Neural progenitor cell (in vitro differentiated cells): Measurements from ENCODE around the gene PI4K2B. TPM values are rescaled to one million over a fixed set of nuclear protein-coding genes. Genes with fewer than 3 reads are reported as not detected.
A peak's percentile ranks its signal among the peaks of the same experiment; 100 is the strongest.

Experiments used
- DNase-seq: peaks from one replicate; pipeline ENCODE4 v3.0.0-alpha.2; 2016; ENCODE audit warnings: low spot score
- H2AFZ ChIP-seq: fragments of 200-600 bp; sonication (generic); replicated peaks from 2 replicates; pipeline ENCODE4 v1.6.1; 2016; ENCODE audit warnings: antibody characterized with exemption
- H3F3A ChIP-seq: fragments of 200-600 bp; sonication (generic); 2 replicates; pipeline ENCODE4 v1.6.1; 2016; ENCODE audit warnings: antibody characterized with exemption, low read depth
- H3K27ac ChIP-seq: fragments of 200-600 bp; sonication (generic); 2 replicates; pipeline ENCODE4 v1.5.1; 2016; ENCODE audit warnings: mild to moderate bottlenecking
- H3K27me3 ChIP-seq: fragments of 200-600 bp; sonication (generic); 2 replicates; pipeline ENCODE4 v1.6.1; 2016; ENCODE audit warnings: mild to moderate bottlenecking, moderate library complexity
- H3K36me3 ChIP-seq: fragments of 200-600 bp; sonication (generic); 2 replicates; pipeline ENCODE4 v1.5.1; 2016
- H3K4me1 ChIP-seq: fragments of 200-600 bp; sonication (generic); 2 replicates; pipeline ENCODE4 v1.6.1; 2016; ENCODE audit warnings: mixed run types
- H3K4me2 ChIP-seq: fragments of 200-600 bp; sonication (generic); 2 replicates; pipeline ENCODE4 v1.6.1; 2016
- H3K4me3 ChIP-seq: fragments of 200-600 bp; sonication (generic); 2 replicates; pipeline ENCODE4 v1.5.1; 2016
- H3K79me2 ChIP-seq: fragments of 200-600 bp; sonication (generic); 2 replicates; pipeline ENCODE4 v1.6.1; 2016; ENCODE audit warnings: low read depth
- H3K9ac ChIP-seq: fragments of 200-600 bp; sonication (generic); 2 replicates; pipeline ENCODE4 v1.6.1; 2016
- H3K9me3 ChIP-seq: fragments of 200-600 bp; sonication (generic); 2 replicates; pipeline ENCODE4 v1.5.1; 2016; ENCODE audit warnings: low read depth
- H4K20me1 ChIP-seq: fragments of 200-600 bp; sonication (generic); 2 replicates; pipeline ENCODE4 v1.6.1; 2016; ENCODE audit warnings: low read depth
- H3K27ac Mint-ChIP-seq: 3 replicates; pipeline ENCODE4 v1.8.0; 2021; ENCODE audit warnings: mixed read lengths
- H3K27me3 Mint-ChIP-seq: 2 replicates; pipeline ENCODE4 v1.8.0; 2022; ENCODE audit warnings: low read depth, mild to moderate bottlenecking, inconsistent platforms, moderate library complexity, mixed read lengths; ENCODE audit not compliant: insufficient read depth
- H3K36me3 Mint-ChIP-seq: 3 replicates; pipeline ENCODE4 v1.8.0; 2021; ENCODE audit warnings: mixed read lengths
- H3K4me1 Mint-ChIP-seq: 3 replicates; pipeline ENCODE4 v1.8.0; 2021; ENCODE audit warnings: mixed read lengths
- H3K4me3 Mint-ChIP-seq: 3 replicates; pipeline ENCODE4 v1.8.0; 2021; ENCODE audit warnings: mild to moderate bottlenecking, moderate library complexity, mixed read lengths
- H3K9me3 Mint-ChIP-seq: 3 replicates; pipeline ENCODE4 v1.8.0; 2020; ENCODE audit warnings: mixed read lengths
- EZH2 ChIP-seq: fragments of 200-600 bp; sonication (generic); IDR thresholded peaks from 2 replicates; pipeline ENCODE4 v1.6.1; 2017; ENCODE audit warnings: antibody characterized with exemption, mild to moderate bottlenecking, moderate library complexity
- EZH2phosphoT487 ChIP-seq: fragments of 200-600 bp; sonication (generic); IDR thresholded peaks from 2 replicates; pipeline ENCODE4 v1.6.1; 2017; ENCODE audit warnings: antibody characterized with exemption
- total RNA-seq: library from RNA; depleted of rRNA; stranded (reverse); fragments of >200 nt; gene quantifications from 2 replicates; pipeline ENCODE4 v1.2.3, GENCODE V29; 2015; ENCODE audit warnings: low replicate concordance
- TF ChIP-seq, protein P1 (sequence below): fragments of 200-600 bp; sonication (generic); IDR thresholded peaks from 2 replicates; pipeline ENCODE4 v1.5.1; 2017; ENCODE audit warnings: antibody characterized with exemption, mild to moderate bottlenecking

PI4K2B gene
- total RNA-seq, 1 donor from 2014 or later, result 20.3 TPM

DNA sequence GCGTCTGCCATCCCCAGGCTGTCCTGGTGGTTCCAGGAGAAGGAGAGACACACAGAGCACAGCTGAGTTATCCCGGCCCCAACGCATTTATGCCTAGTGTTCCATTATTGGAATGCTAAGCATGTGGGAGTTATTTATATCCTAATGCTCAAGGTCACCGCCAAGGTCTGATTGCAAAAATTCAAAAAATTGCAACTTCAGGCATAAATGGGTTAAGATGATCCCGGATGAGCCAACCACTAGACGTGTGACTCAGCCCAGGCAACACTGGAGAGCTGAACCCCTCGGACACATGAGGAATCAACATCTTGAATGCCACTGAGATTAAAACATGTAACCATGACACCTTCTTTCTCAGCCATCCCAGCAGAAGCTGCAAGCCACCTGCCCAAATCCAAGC is 74.9 kb downstream of the PI4K2B start:
- H3K9me3 ChIP-seq, result no peaks in the 10 kb centered on the region
- no peak overlapping the region for H3K9ac ChIP-seq
- Mint-ChIP-seq H3K4me1 (peaks cover 6% of the 10 kb centered on the region), H3K27ac (no peak overlapping the region), H3K4me3 (no peak overlapping the region), H3K27me3 (peaks cover 5% of the 10 kb centered on the region), H3K36me3 (no peaks in the 10 kb centered on the region), H3K9me3 (no peaks in the 10 kb centered on the region)
- no peak overlapping the region for H3K27ac ChIP-seq
- TF ChIP-seq EZH2phosphoT487 (no peak), EZH2 (no peak)
- TF ChIP-seq, protein P1, sequence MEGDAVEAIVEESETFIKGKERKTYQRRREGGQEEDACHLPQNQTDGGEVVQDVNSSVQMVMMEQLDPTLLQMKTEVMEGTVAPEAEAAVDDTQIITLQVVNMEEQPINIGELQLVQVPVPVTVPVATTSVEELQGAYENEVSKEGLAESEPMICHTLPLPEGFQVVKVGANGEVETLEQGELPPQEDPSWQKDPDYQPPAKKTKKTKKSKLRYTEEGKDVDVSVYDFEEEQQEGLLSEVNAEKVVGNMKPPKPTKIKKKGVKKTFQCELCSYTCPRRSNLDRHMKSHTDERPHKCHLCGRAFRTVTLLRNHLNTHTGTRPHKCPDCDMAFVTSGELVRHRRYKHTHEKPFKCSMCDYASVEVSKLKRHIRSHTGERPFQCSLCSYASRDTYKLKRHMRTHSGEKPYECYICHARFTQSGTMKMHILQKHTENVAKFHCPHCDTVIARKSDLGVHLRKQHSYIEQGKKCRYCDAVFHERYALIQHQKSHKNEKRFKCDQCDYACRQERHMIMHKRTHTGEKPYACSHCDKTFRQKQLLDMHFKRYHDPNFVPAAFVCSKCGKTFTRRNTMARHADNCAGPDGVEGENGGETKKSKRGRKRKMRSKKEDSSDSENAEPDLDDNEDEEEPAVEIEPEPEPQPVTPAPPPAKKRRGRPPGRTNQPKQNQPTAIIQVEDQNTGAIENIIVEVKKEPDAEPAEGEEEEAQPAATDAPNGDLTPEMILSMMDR, result no peak
- peaks cover 7% of the 10 kb centered on the region for H3F3A ChIP-seq
- no peak overlapping the region for H3K4me3 ChIP-seq
- no peaks in the 10 kb centered on the region for H3K27me3 ChIP-seq
- peaks cover 9% of the 10 kb centered on the region for H3K79me2 ChIP-seq
- H4K20me1 ChIP-seq, result no peaks in the 10 kb centered on the region
- peaks cover 6% of the 10 kb centered on the region for H3K4me1 ChIP-seq
- H3K36me3 ChIP-seq, result no peaks in the 10 kb centered on the region
- H3K4me2 ChIP-seq, result no peak overlapping the region
- H2AFZ ChIP-seq, result no peak overlapping the region
- no peak for DNase-seq

DNA sequence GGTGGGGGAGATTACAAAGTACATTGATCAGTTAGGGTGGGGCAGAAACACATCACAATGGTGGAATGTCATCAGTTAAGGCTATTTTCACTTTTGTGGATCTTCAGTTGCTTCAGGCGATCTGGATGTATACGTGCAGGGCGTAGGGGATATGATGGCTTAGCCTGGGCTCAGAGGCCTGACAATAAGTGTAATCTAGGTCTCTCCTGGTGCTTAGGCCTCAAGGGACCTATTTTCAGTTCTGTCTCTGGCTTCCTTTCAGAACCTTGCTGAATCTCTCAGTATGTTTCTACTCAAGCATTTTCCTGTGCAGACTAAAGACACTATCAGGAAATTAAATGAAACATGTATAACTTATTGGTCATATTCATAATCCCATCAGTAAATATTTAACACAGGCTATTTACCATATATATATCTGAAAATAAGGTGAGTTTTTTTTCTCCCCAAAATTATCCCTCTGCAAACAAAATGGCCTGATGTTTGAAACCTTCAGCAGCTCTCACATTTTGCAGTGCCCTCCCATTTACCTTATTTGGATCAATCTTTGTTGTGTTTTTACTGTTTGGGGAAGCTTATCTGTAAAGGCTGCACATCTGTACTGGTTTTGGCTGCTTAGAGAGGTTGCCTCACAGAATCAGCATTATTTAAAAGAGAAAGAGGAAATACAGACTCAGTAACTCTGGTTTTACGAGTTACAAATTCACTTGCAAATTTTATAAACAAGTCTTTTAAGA is 76.4 kb downstream of the PI4K2B start:
- H3K4me3 ChIP-seq, result no peak overlapping the region
- Mint-ChIP-seq H3K4me1 (peaks cover 11% of the 10 kb centered on the region), H3K4me3 (no peak overlapping the region), H3K9me3 (no peaks in the 10 kb centered on the region), H3K27me3 (peaks cover 4% of the 10 kb centered on the region), H3K27ac (no peak overlapping the region), H3K36me3 (no peaks in the 10 kb centered on the region)
- TF ChIP-seq EZH2phosphoT487, result no peak
- TF ChIP-seq, protein P1, result no peak
- TF ChIP-seq EZH2, result no peak
- H3K4me1 ChIP-seq, result peaks cover 6% of the 10 kb centered on the region
- no peaks in the 10 kb centered on the region for H3K27me3 ChIP-seq
- DNase-seq, result no peak
- no peaks in the 10 kb centered on the region for H4K20me1 ChIP-seq
- H3K27ac ChIP-seq, result no peak overlapping the region
- H3K79me2 ChIP-seq, result peaks cover 17% of the 10 kb centered on the region
- H3K9ac ChIP-seq, result no peak overlapping the region
- no peaks in the 10 kb centered on the region for H3K9me3 ChIP-seq
- no peaks in the 10 kb centered on the region for H3K36me3 ChIP-seq
- H3F3A ChIP-seq, result peaks cover 7% of the 10 kb centered on the region
- no peak overlapping the region for H3K4me2 ChIP-seq
- peak overlapping the region; percentile 40 for H2AFZ ChIP-seq

DNA sequence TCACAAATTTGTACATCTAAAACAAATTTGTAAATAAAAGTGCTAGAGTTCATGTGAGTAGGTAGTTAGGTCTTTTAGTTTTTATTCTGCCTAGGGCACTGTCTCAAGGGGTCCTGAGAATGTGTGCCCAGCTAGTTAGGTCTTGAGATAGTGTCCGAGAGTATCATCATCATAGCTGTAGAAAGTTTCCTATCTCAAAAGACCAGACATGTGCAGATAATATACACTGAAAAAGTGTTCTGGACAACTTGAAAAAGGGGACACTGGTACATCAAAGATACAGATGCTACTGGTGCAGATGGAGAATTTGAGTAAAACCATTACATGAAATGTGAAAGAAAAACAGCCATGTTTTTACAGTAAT is 77.0 kb downstream of the PI4K2B start:
- Mint-ChIP-seq H3K36me3 (no peaks in the 10 kb centered on the region), H3K9me3 (no peaks in the 10 kb centered on the region), H3K4me3 (no peak overlapping the region), H3K27ac (no peak overlapping the region), H3K27me3 (peaks cover 4% of the 10 kb centered on the region), H3K4me1 (peaks cover 11% of the 10 kb centered on the region)
- Histone ChIP-seq H3K4me2 (no peak overlapping the region), H3K9me3 (no peaks in the 10 kb centered on the region), H3K4me3 (no peak overlapping the region), H3K4me1 (peaks cover 6% of the 10 kb centered on the region), H3K27ac (no peak overlapping the region), H3F3A (peaks cover 7% of the 10 kb centered on the region), H2AFZ (peak overlapping the region; percentile 40), H4K20me1 (no peaks in the 10 kb centered on the region), H3K27me3 (no peaks in the 10 kb centered on the region), H3K9ac (no peak overlapping the region), H3K79me2 (peaks cover 17% of the 10 kb centered on the region), H3K36me3 (no peaks in the 10 kb centered on the region)
- no peak for DNase-seq
- TF ChIP-seq EZH2phosphoT487 (no peak), EZH2 (no peak)
- TF ChIP-seq, protein P1, result no peak
